HL-60 (cell line): ENCODE data around the gene PANX2.

ENCODE experiments used
- DNase-seq, 2 experiments: peaks; one replicate each; pipeline ENCODE4 v3.0.0-alpha.2; 2010 to 2020; ENCODE audit warnings: low read depth in 1 of 2, low spot score in 1 of 2
- H3K27ac ChIP-seq: fragments of 250-450 bp; sonication (Bioruptor Pico); replicated peaks from 2 replicates; pipeline ENCODE4 v1.5.1; 2020; ENCODE audit warnings: mild to moderate bottlenecking, moderate library complexity
- H3K27me3 ChIP-seq: fragments of 250-450 bp; sonication (Bioruptor Pico); 2 replicates; pipeline ENCODE4 v1.5.1; 2021; ENCODE audit warnings: mild to moderate bottlenecking, moderate library complexity; ENCODE audit not compliant: insufficient read depth, poor library complexity, severe bottlenecking
- H3K4me3 ChIP-seq: replicated peaks from 2 replicates; pipeline ENCODE4 v1.5.1; 2011; ENCODE audit warnings: mild to moderate bottlenecking, control low read depth, low read length; ENCODE audit not compliant: insufficient read depth
- CTCF ChIP-seq: IDR thresholded peaks from one replicate; pipeline ENCODE4 v1.5.1; 2011; ENCODE audit warnings: low read length, control low read depth, inconsistent platforms; ENCODE audit not compliant: insufficient read depth
- GABPA ChIP-seq: IDR thresholded peaks from 2 replicates; pipeline ENCODE4 v1.6.1; 2012; ENCODE audit warnings: low read depth
- POLR2AphosphoS5 ChIP-seq: IDR thresholded peaks from 2 replicates; pipeline ENCODE4 v1.6.1; 2012; ENCODE audit warnings: low read depth
- REST ChIP-seq: IDR thresholded peaks from 2 replicates; pipeline ENCODE4 v1.6.1; 2012; ENCODE audit warnings: low read depth; ENCODE audit not compliant: insufficient replicate concordance
- SPI1 ChIP-seq: IDR thresholded peaks from 2 replicates; pipeline ENCODE4 v1.6.1; 2012; ENCODE audit warnings: low read depth, mild to moderate bottlenecking, borderline replicate concordance

The PANX2 gene

GRCh38 chr22:50228366-50228765 lies 57.8 kb downstream of the PANX2 start:
- H3K27me3 ChIP-seq = no peaks in the 10 kb centered on the region
- TF ChIP-seq REST (no peak), SPI1 (no peak), CTCF (no peak), POLR2AphosphoS5 (no peak), GABPA (no peak)
- DNase-seq = no peak
- no peak overlapping the region for H3K4me3 ChIP-seq
- H3K27ac ChIP-seq = no peak overlapping the region

- no peak for DNase-seq
- no peak overlapping the region for H3K4me3 ChIP-seq
- no peak overlapping the region for H3K27ac ChIP-seq
- H3K27me3 ChIP-seq = no peaks in the 10 kb centered on the region
- TF ChIP-seq REST = no peak
- TF ChIP-seq GABPA = no peak
- TF ChIP-seq CTCF = no peak
- TF ChIP-seq POLR2AphosphoS5 = no peak
- no peak for TF ChIP-seq SPI1
Observed at GRCh38 chr22:50229370-50229769, 58.8 kb downstream of the PANX2 start.
